GM23248 (cell line): ENCODE measurements around the gene AMN1. TPM values are rescaled to one million over a fixed set of nuclear protein-coding genes. Genes with fewer than 3 reads are reported as not detected.
"Not testable (repeated sequence)": the region's sequence is repeated elsewhere in the genome, so short reads cannot be mapped to it uniquely, and the experiment has no call there.

Experiments used
- DNase-seq: peaks from one replicate; pipeline ENCODE4 v3.0.0-alpha.2; 2015
- H2AFZ ChIP-seq: fragments of 200-600 bp; sonication (generic); 2 replicates; pipeline ENCODE4 v1.6.1; 2016; ENCODE audit warnings: antibody characterized with exemption
- H3F3A ChIP-seq: fragments of 200-600 bp; sonication (generic); 2 replicates; pipeline ENCODE4 v1.6.1; 2016; ENCODE audit warnings: mild to moderate bottlenecking, antibody characterized with exemption, mixed run types; ENCODE audit not compliant: insufficient read depth
- H3K27ac ChIP-seq: fragments of 200-600 bp; sonication (generic); 2 replicates; pipeline ENCODE4 v1.5.1; 2016; ENCODE audit warnings: mild to moderate bottlenecking
- H3K27me3 ChIP-seq: fragments of 200-600 bp; sonication (generic); replicated peaks from 2 replicates; pipeline ENCODE4 v1.6.1; 2016; ENCODE audit warnings: mild to moderate bottlenecking; ENCODE audit not compliant: insufficient read depth
- H3K36me3 ChIP-seq: fragments of 200-600 bp; sonication (generic); 2 replicates; pipeline ENCODE4 v1.6.1; 2016; ENCODE audit warnings: low read depth, mild to moderate bottlenecking
- H3K4me1 ChIP-seq: fragments of 200-600 bp; sonication (generic); 2 replicates; pipeline ENCODE4 v1.6.1; 2016; ENCODE audit warnings: mild to moderate bottlenecking; ENCODE audit not compliant: insufficient read depth
- H3K4me2 ChIP-seq: fragments of 200-600 bp; sonication (generic); one replicate; pipeline ENCODE4 v1.6.1; 2016; ENCODE audit warnings: mild to moderate bottlenecking; ENCODE audit not compliant: unreplicated experiment
- H3K4me3 ChIP-seq: fragments of 200-600 bp; sonication (generic); 2 replicates; pipeline ENCODE4 v1.5.1; 2016; ENCODE audit warnings: mild to moderate bottlenecking
- H3K79me2 ChIP-seq: fragments of 200-600 bp; sonication (generic); 2 replicates; pipeline ENCODE4 v1.6.1; 2016; ENCODE audit warnings: mild to moderate bottlenecking; ENCODE audit not compliant: insufficient read depth
- H3K9ac ChIP-seq: fragments of 200-600 bp; sonication (generic); 2 replicates; pipeline ENCODE4 v1.6.1; 2016; ENCODE audit warnings: mild to moderate bottlenecking
- H3K9me2 ChIP-seq: fragments of 200-600 bp; sonication (generic); 2 replicates; pipeline ENCODE4 v1.6.1; 2016; ENCODE audit warnings: mixed run types, mild to moderate bottlenecking, moderate library complexity; ENCODE audit not compliant: insufficient read depth
- H3K9me3 ChIP-seq: fragments of 200-600 bp; sonication (generic); one replicate; pipeline ENCODE4 v1.6.1; 2017; ENCODE audit warnings: low read depth
- H4K20me1 ChIP-seq: fragments of 200-600 bp; sonication (generic); 2 replicates; pipeline ENCODE4 v1.6.0; 2016; ENCODE audit not compliant: insufficient read depth
- EZH2 ChIP-seq: fragments of 200-600 bp; sonication (generic); IDR thresholded peaks from 2 replicates; pipeline ENCODE4 v1.6.1; 2018; ENCODE audit warnings: antibody characterized with exemption, mild to moderate bottlenecking; ENCODE audit not compliant: insufficient read depth, poor library complexity, severe bottlenecking
- EZH2phosphoT487 ChIP-seq: fragments of 200-600 bp; sonication (generic); IDR thresholded peaks from 2 replicates; pipeline ENCODE4 v1.6.1; 2018; ENCODE audit warnings: antibody characterized with exemption, moderate library complexity, mild to moderate bottlenecking, low read depth; ENCODE audit not compliant: insufficient read depth
- WGBS, 2 experiments: methylation state at CpG; one replicate each; pipeline ENCODE4 v1.1.6; 2015 to 2017; ENCODE audit warnings: low lambda C conversion rate in 2 of 2, low coverage in 1 of 2; ENCODE audit errors: missing lambda C conversion rate in 2 of 2; 5-methylcytosine and 5-hydroxymethylcytosine counted together
- in situ Hi-C: fragments of 300-500 bp; cut with MboI; formaldehyde crosslinking; loops from 2 replicates; pipeline ENCODE4 v1.15.0; 2020
- polyA plus RNA-seq: library from polyadenylated mRNA; unstranded; fragments of >200 nt; fragmentation: Nextera tagmentation; extraction: Ambion mirVana; gene quantifications from 2 replicates; pipeline ENCODE4 v1.2.1, GENCODE V29; 2016
- total RNA-seq: library from RNA; depleted of rRNA; stranded (reverse); fragments of >200 nt; shearing (Covaris generic); gene quantifications from 2 replicates; pipeline ENCODE4 v1.2.3, GENCODE V29; 2014

Gene AMN1
- total and polyA plus RNA-seq, 2 experiments from 2014 or later: 5.0 to 5.7 TPM

GRCh38 chr12:31715283-31715825 lies 13.5 kb downstream of the AMN1 start:
- WGBS, 2 experiments: 94 to 99% methylated on average over 5 of the region's 5 CpGs
- Histone ChIP-seq H3K27ac (no peak overlapping the region), H3K4me1 (no peaks in the 10 kb centered on the region), H2AFZ (no peak overlapping the region), H3K9me3 (no peaks in the 10 kb centered on the region), H3K9ac (no peak overlapping the region), H3F3A (no peaks in the 10 kb centered on the region), H3K27me3 (no peaks in the 10 kb centered on the region), H3K9me2 (no peaks in the 10 kb centered on the region), H3K4me2 (no peak overlapping the region), H3K79me2 (no peaks in the 10 kb centered on the region), H3K36me3 (no peaks in the 10 kb centered on the region), H4K20me1 (no peaks in the 10 kb centered on the region), H3K4me3 (no peak overlapping the region)
- in situ Hi-C loops: no loop called here
- no peak for DNase-seq
- TF ChIP-seq EZH2: no peak
- no peak for TF ChIP-seq EZH2phosphoT487

- TF ChIP-seq EZH2phosphoT487 (no peak), EZH2 (no peak)
Measured at GRCh38 chr12:31714406-31715271, 14.2 kb downstream of the AMN1 start.

DNA sequence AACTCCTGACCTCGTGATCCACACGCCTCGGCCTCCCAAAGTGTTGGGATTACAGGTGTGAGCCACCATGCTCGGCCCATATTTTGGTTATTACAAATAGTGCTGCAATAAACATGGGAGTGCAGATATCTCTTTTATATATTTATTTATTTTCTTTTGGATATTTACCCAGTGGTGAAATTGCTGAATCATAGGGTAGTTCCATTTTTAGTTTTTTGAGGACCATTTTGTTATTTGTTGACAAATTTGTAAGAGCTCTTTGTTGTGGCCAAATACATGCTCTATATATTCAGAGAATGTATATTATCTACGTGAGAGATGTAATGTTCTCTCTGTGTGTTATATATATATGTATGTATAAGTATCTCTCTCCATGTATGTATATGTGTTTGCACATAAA lies 15.9 kb downstream of the AMN1 start:
- Histone ChIP-seq H3K9me3 (no peaks in the 10 kb centered on the region), H3K4me2 (no peak overlapping the region), H4K20me1 (no peaks in the 10 kb centered on the region), H2AFZ (no peak overlapping the region), H3K9me2 (no peaks in the 10 kb centered on the region), H3K27me3 (no peaks in the 10 kb centered on the region), H3K27ac (no peak overlapping the region), H3K4me3 (no peak overlapping the region), H3K79me2 (no peaks in the 10 kb centered on the region), H3K36me3 (no peaks in the 10 kb centered on the region), H3F3A (no peaks in the 10 kb centered on the region), H3K4me1 (no peaks in the 10 kb centered on the region), H3K9ac (no peak overlapping the region)
- DNase-seq: no peak
- 83% methylated on average over 5 of the region's 5 CpGs for WGBS, 2 experiments
- TF ChIP-seq EZH2: no peak
- no peak for TF ChIP-seq EZH2phosphoT487
- in situ Hi-C loops: no loop called here

More at GRCh38 chr12:31714406-31715271, 14.2 kb downstream of the AMN1 start:
- H3K4me2 ChIP-seq: no peak overlapping the region
- H3K4me1 ChIP-seq: no peaks in the 10 kb centered on the region
- H3K27ac ChIP-seq: no peak overlapping the region
- no peaks in the 10 kb centered on the region for H4K20me1 ChIP-seq
- no peak overlapping the region for H3K4me3 ChIP-seq
- no peak overlapping the region for H3K9ac ChIP-seq
- in situ Hi-C loops: no loop called here
- H3K9me3 ChIP-seq: no peaks in the 10 kb centered on the region
- H3K9me2 ChIP-seq: no peaks in the 10 kb centered on the region
- no peaks in the 10 kb centered on the region for H3K27me3 ChIP-seq
- H3K79me2 ChIP-seq: no peaks in the 10 kb centered on the region
- no peak overlapping the region for H2AFZ ChIP-seq
- DNase-seq: no peak
- H3K36me3 ChIP-seq: no peaks in the 10 kb centered on the region
- no peaks in the 10 kb centered on the region for H3F3A ChIP-seq
- 59 to 68% methylated on average over 3 of the region's 3 CpGs for WGBS, 2 experiments

- no peaks in the 10 kb centered on the region for H3K36me3 ChIP-seq
- H3K9me2 ChIP-seq: no peaks in the 10 kb centered on the region
- no peak overlapping the region for H3K4me2 ChIP-seq
- no peak for TF ChIP-seq EZH2
- no peak for TF ChIP-seq EZH2phosphoT487
- H2AFZ ChIP-seq: no peak overlapping the region
- H3K9ac ChIP-seq: no peak overlapping the region
- no peaks in the 10 kb centered on the region for H3K79me2 ChIP-seq
- no peaks in the 10 kb centered on the region for H4K20me1 ChIP-seq
- DNase-seq: no peak
- no peaks in the 10 kb centered on the region for H3K9me3 ChIP-seq
- no peak overlapping the region for H3K4me3 ChIP-seq
- whole genome bisulfite sequencing, 2 experiments: 41 to 45% methylated on average over 3 of the region's 3 CpGs
- H3F3A ChIP-seq: no peaks in the 10 kb centered on the region
- no peak overlapping the region for H3K27ac ChIP-seq
- no peaks in the 10 kb centered on the region for H3K4me1 ChIP-seq
- in situ Hi-C loops: no loop called here
- H3K27me3 ChIP-seq: no peaks in the 10 kb centered on the region
Measured at GRCh38 chr12:31710021-31710818, 18.6 kb downstream of the AMN1 start.

- H3K36me3 ChIP-seq, DNase-seq, H3K9me2 ChIP-seq, H3K9me3 ChIP-seq, H4K20me1 ChIP-seq, H2AFZ ChIP-seq, H3K9ac ChIP-seq, H3F3A ChIP-seq, H3K79me2 ChIP-seq, H3K27ac ChIP-seq, H3K4me1 ChIP-seq, H3K4me3 ChIP-seq, H3K27me3 ChIP-seq, in situ Hi-C loops, H3K4me2 ChIP-seq: not testable (repeated sequence)
- 87 to 89% methylated on average over 7 of the region's 7 CpGs for WGBS, 2 experiments
Measured at GRCh38 chr12:31708118-31708517, 20.7 kb downstream of the AMN1 start.
